Gastroesophageal sphincter (tissue), 4 donors: ENCODE measurements around the gene PDPN. TPM values are rescaled to one million over a fixed set of nuclear protein-coding genes. Genes with fewer than 3 reads are reported as not detected.
"Not testable (repeated sequence)": the region's sequence is repeated elsewhere in the genome, so short reads cannot be mapped to it uniquely, and the experiment has no call there.

Experiments used
- ATAC-seq: fragments of 150-250 bp; one replicate; pipeline ENCODE4 v1.9.1; 2016; ENCODE audit warnings: mild to moderate bottlenecking, moderate library complexity
- H3K27ac ChIP-seq, 4 donors: fragments of 200-600 bp; sonication (generic) in 3 of 4; 1 replicate in 3 of 4; 2 replicates in 1 of 4; pipeline ENCODE4 v1.5.1; 2016 to 2019
- H3K27me3 ChIP-seq: fragments of 200-600 bp; sonication (generic); one replicate; pipeline ENCODE4 v1.5.1; 2019
- H3K36me3 ChIP-seq, 2 donors: fragments of 200-600 bp; sonication (generic); one replicate each; pipeline ENCODE4 v1.5.1; 2019; ENCODE audit warnings: control low read depth in 1 of 2
- H3K4me1 ChIP-seq, 3 donors: fragments of 200-600 bp; sonication (generic); 1 replicate in 2 of 3; 2 replicates in 1 of 3; pipeline ENCODE4 v1.5.1; 2016 to 2019; ENCODE audit warnings: control low read depth in 2 of 3
- H3K4me3 ChIP-seq, 2 donors: fragments of 200-600 bp; sonication (generic); one replicate each; pipeline ENCODE4 v1.5.1; 2019; ENCODE audit warnings: mild to moderate bottlenecking in 1 of 2, moderate library complexity in 1 of 2
- H3K9me3 ChIP-seq, 3 donors: fragments of 200-600 bp; sonication (generic); one replicate each; pipeline ENCODE4 v1.5.1; 2017 to 2019; ENCODE audit warnings: control low read depth in 2 of 3
- CTCF ChIP-seq, 4 experiments: fragments of 200-600 bp in 2 of 4; fragments of 450-650 bp in 2 of 4; sonication (generic) in 1 of 4; IDR thresholded peaks; one replicate each; pipeline ENCODE4 v1.5.1; 2017 to 2019; ENCODE audit warnings: antibody characterized with exemption in 4 of 4, mild to moderate bottlenecking in 2 of 4, moderate library complexity in 2 of 4
- EP300 ChIP-seq: sonication (generic); formaldehyde crosslinking; IDR thresholded peaks from one replicate; pipeline ENCODE4 v1.6.1; 2017; ENCODE audit warnings: antibody characterized with exemption, mild to moderate bottlenecking
- POLR2A ChIP-seq, 2 donors: fragments of 450-650 bp; IDR thresholded peaks; one replicate each; pipeline ENCODE4 v1.6.1; 2017; ENCODE audit warnings: antibody characterized with exemption in 2 of 2, mild to moderate bottlenecking in 2 of 2, moderate library complexity in 1 of 2
- POLR2AphosphoS5 ChIP-seq: sonication (generic); formaldehyde crosslinking; IDR thresholded peaks from one replicate; pipeline ENCODE4 v1.6.1; 2017; ENCODE audit warnings: antibody characterized with exemption
- WGBS, 2 donors: methylation state at CpG; one replicate each; pipeline ENCODE4 v1.1.5; 2018; ENCODE audit warnings: low coverage in 1 of 2; 5-methylcytosine and 5-hydroxymethylcytosine counted together
- total RNA-seq, 4 donors: library from RNA; depleted of rRNA; stranded (reverse); fragments of >200 nt; gene quantifications; one replicate each; pipeline ENCODE4 v1.1.0, GENCODE V29; 2016

Gene PDPN
- total RNA-seq, 4 donors from 2014 or later: 10.9 to 31.6 (median 17.3) TPM

DNA sequence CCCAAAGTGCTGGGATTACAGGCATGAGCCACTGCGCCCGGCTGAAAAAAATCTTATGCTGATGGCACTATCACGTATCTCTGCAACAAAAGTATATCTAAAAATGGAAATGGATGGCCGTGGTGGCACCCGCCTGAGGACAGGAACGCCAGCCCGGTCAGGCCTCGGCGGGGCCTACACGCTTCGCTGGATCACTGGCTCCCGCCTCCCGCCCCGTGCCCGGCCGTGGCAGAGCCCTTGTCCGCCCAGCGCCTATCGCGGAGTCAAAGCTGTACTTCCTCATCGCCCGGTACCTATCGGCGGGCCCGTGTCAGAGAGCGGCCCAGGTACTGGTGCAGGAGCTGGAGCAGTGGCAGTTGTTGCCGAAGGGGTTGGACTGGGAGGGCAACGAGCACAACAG lies 28.8 kb upstream of the PDPN start:
- TF ChIP-seq EP300 (no peak), POLR2AphosphoS5 (no peak), POLR2A (IDR thresholded peaks at IDR 0.05) (no peak), CTCF (IDR thresholded peaks at IDR 0.05) (no peak)
- Histone ChIP-seq H3K4me3 (no peak overlapping the region), H3K36me3 (no peaks in the 10 kb centered on the region), H3K4me1 (no peaks in the 10 kb centered on the region), H3K9me3 (no peaks in the 10 kb centered on the region), H3K27ac (no peak overlapping the region), H3K27me3 (no peaks in the 10 kb centered on the region)
- ATAC-seq: no peak
- 97% methylated on average over 19 of the region's 28 CpGs; no CpG with 5 or more reads in 1 of the 2 donors for WGBS, 2 donors

- Histone ChIP-seq H3K27me3 (peaks cover 6% of the 10 kb centered on the region), H3K9me3 (no peaks in the 10 kb centered on the region), H3K36me3 (no peaks in the 10 kb centered on the region), H3K4me1 (no peaks in the 10 kb centered on the region), H3K27ac (no peak overlapping the region), H3K4me3 (no peak overlapping the region)
- 47 to 58% methylated on average over 4 to 6 of the region's 6 CpGs for WGBS, 2 donors
- no peak for ATAC-seq
- TF ChIP-seq EP300 (no peak), POLR2AphosphoS5 (no peak), POLR2A (IDR thresholded peaks at IDR 0.05) (no peak), CTCF (IDR thresholded peaks at IDR 0.05) (no peak)
Observed at GRCh38 chr1:13556224-13556764, 27.3 kb upstream of the PDPN start.

- TF ChIP-seq EP300 (no peak), POLR2A (IDR thresholded peaks at IDR 0.05) (no peak), CTCF (IDR thresholded peaks at IDR 0.05) (no peak), POLR2AphosphoS5 (no peak)
- 82 to 86% methylated on average over 2 of the region's 6 CpGs for WGBS, 2 donors
- no peak overlapping the region for H3K27ac ChIP-seq
- ATAC-seq: no peak
- no peaks in the 10 kb centered on the region for H3K4me1 ChIP-seq
- no peaks in the 10 kb centered on the region for H3K36me3 ChIP-seq
- H3K9me3 ChIP-seq: no peaks in the 10 kb centered on the region
- peaks cover 6% of the 10 kb centered on the region for H3K27me3 ChIP-seq
- H3K4me3 ChIP-seq: no peak overlapping the region
Observed at GRCh38 chr1:13560541-13560940, 23.1 kb upstream of the PDPN start.

DNA sequence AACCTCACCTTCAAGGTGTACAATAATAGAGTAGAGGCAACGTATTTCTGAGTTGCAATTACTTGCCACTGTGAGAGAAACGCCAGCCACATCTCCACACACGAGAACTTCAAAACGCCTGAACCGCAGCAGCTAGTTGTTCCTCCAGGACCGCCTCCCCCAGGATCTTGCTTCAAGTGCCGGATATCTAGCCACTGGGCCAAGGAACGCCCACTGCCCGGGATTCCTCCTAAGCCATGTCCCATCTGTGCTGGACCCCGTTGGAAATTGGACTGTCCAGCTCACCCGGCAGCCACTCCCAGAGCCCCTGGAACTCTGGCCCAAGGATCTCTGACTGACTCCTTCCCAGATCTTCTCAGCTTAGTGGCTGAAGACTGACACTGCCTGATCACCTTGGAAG lies 20.7 kb upstream of the PDPN start:
- WGBS, 2 donors: 96 to 100% methylated on average over 1 to 4 of the region's 11 CpGs
- not testable (repeated sequence) for H3K4me1 ChIP-seq, ATAC-seq, H3K36me3 ChIP-seq, H3K9me3 ChIP-seq, H3K4me3 ChIP-seq, H3K27ac ChIP-seq
- H3K27me3 ChIP-seq: peaks cover 15% of the 10 kb centered on the region

DNA sequence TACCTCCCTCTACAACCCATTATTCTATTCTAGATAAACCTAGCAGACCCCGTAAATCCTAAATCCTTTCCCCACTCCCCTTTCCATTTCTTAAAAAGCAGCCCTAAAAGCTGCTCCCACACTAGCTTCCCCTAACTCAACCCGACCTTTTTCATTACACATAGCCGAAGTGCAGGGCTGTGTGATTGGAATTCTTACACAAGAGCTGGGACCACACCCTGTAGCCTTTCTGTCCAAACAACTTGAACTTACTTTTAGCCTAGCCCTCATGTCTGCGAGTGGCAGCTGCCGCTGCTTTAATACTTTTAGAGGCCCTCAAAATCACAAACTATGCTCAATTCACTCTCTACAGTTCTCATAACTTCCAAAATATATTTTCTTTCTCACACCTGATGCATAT lies 19.6 kb upstream of the PDPN start:
- H3K36me3 ChIP-seq: no peaks in the 10 kb centered on the region
- TF ChIP-seq POLR2AphosphoS5: no peak
- peaks cover 15% of the 10 kb centered on the region for H3K27me3 ChIP-seq
- no peak overlapping the region for H3K27ac ChIP-seq
- no peaks in the 10 kb centered on the region for H3K4me1 ChIP-seq
- no peak overlapping the region for H3K4me3 ChIP-seq
- no peaks in the 10 kb centered on the region for H3K9me3 ChIP-seq
- 76 to 86% methylated on average over 4 to 5 of the region's 5 CpGs for WGBS, 2 donors
- no peak for ATAC-seq

GRCh38 chr1:13570435-13570834 lies 13.2 kb upstream of the PDPN start:
- WGBS, 2 donors: 67 to 78% methylated on average over 1 to 7 of the region's 7 CpGs
- H3K9me3 ChIP-seq, H3K4me3 ChIP-seq, H3K36me3 ChIP-seq, H3K4me1 ChIP-seq, ATAC-seq, H3K27ac ChIP-seq: not testable (repeated sequence)
- peaks cover 28% of the 10 kb centered on the region for H3K27me3 ChIP-seq
